H1 (cell line): ENCODE data around the gene ASCC2. TPM values are rescaled to one million over a fixed set of nuclear protein-coding genes. Genes with fewer than 3 reads are reported as not detected.

ENCODE experiments used
- CTCF ChIA-PET: fragments of 300-600 bp; sonication (Branson Sonifier 250); formaldehyde crosslinking; loops from one replicate; lab custom pipeline; 2021; ENCODE audit not compliant: partially characterized antibody; lab: Charles Lee
- POLR2A ChIA-PET: fragments of 300-600 bp; sonication (Branson Sonifier 250); formaldehyde crosslinking; loops from one replicate; lab custom pipeline; 2021; ENCODE audit warnings: inconsistent platforms; ENCODE audit not compliant: partially characterized antibody; lab: Charles Lee
- DNase-seq, 2 experiments: peaks; one replicate each; pipeline versions ENCODE4 v3.0.0 to v3.0.0-alpha.2; 2010 to 2022; ENCODE audit warnings: low spot score in 2 of 2, low read depth in 1 of 2, mixed read lengths in 1 of 2
- FAIRE-seq: peaks from 2 replicates; lab custom pipeline; 2011; peaks lifted over from hg19 to GRCh38; lab: Jason Lieb, UNC
- H2AFZ ChIP-seq: 2 replicates; pipeline ENCODE4 v1.8.1; 2012; ENCODE audit warnings: low read length, inconsistent platforms
- H2AK5ac ChIP-seq: 2 replicates; pipeline ENCODE4 v1.6.1; 2013; ENCODE audit warnings: low read depth, low read length
- H2BK120ac ChIP-seq: replicated peaks from 2 replicates; pipeline ENCODE3; 2013; ENCODE audit warnings: low read depth, low read length, inconsistent platforms
- H2BK12ac ChIP-seq: 2 replicates; pipeline ENCODE4 v1.6.1; 2013; ENCODE audit warnings: low read depth, low read length
- H2BK15ac ChIP-seq: 2 replicates; pipeline ENCODE4 v1.6.1; 2013; ENCODE audit warnings: low read length
- H2BK20ac ChIP-seq: 2 replicates; pipeline ENCODE4 v1.6.1; 2013; ENCODE audit warnings: low read length
- H2BK5ac ChIP-seq: 2 replicates; pipeline ENCODE4 v1.6.1; 2013; ENCODE audit warnings: low read depth, low read length
- H3K14ac ChIP-seq: 2 replicates; pipeline ENCODE4 v1.6.1; 2013; ENCODE audit warnings: inconsistent platforms; ENCODE audit not compliant: insufficient read length
- H3K18ac ChIP-seq: 2 replicates; pipeline ENCODE4 v1.6.1; 2013; ENCODE audit warnings: low read length; ENCODE audit errors: extremely low read depth
- H3K23ac ChIP-seq: 2 replicates; pipeline ENCODE4 v1.6.1; 2013; ENCODE audit warnings: inconsistent platforms; ENCODE audit not compliant: insufficient read length
- H3K23me2 ChIP-seq: 2 replicates; pipeline ENCODE4 v1.6.1; 2013; ENCODE audit warnings: low read depth, low read length
- H3K27ac ChIP-seq: 2 replicates; pipeline ENCODE4 v1.6.1; 2011; ENCODE audit warnings: low read depth, low read length, inconsistent platforms
- H3K27me3 ChIP-seq, 4 experiments: replicated peaks in 1 of 4; 1 replicate in 1 of 4; 2 replicates in 3 of 4; pipeline versions ENCODE4 v1.6.1 to v1.8.1; 2011 to 2013; ENCODE audit warnings: low read length in 3 of 4, mild to moderate bottlenecking in 3 of 4, inconsistent platforms in 2 of 4, mixed read lengths in 2 of 4, moderate library complexity in 1 of 4; ENCODE audit not compliant: control insufficient read depth in 3 of 4, insufficient read depth in 3 of 4; ENCODE audit errors: extremely low read depth in 1 of 4
- H3K36me3 ChIP-seq, 4 experiments: 2 replicates each; pipeline versions ENCODE4 v1.6.1 to v1.8.1; 2011 to 2013; ENCODE audit warnings: mild to moderate bottlenecking in 4 of 4, low read length in 3 of 4, moderate library complexity in 2 of 4, control low read depth in 1 of 4, inconsistent platforms in 1 of 4; ENCODE audit not compliant: insufficient read depth in 4 of 4, control insufficient read depth in 2 of 4
- H3K4ac ChIP-seq: replicated peaks from 2 replicates; pipeline ENCODE3; 2013; ENCODE audit warnings: low read length, low read depth, mixed read lengths, inconsistent platforms; ENCODE audit not compliant: insufficient read length
- H3K4me1 ChIP-seq, 4 experiments: replicated peaks in 1 of 4; 1 replicate in 1 of 4; 2 replicates in 3 of 4; pipeline versions ENCODE4 v1.6.1 to v1.8.1; 2011 to 2013; ENCODE audit warnings: low read length in 3 of 4, inconsistent platforms in 2 of 4, mixed read lengths in 1 of 4; ENCODE audit not compliant: insufficient read depth in 4 of 4, control insufficient read depth in 3 of 4
- H3K4me2 ChIP-seq, 2 experiments: 2 replicates each; pipeline versions ENCODE4 v1.6.1 to v1.8.1; 2011 to 2013; ENCODE audit warnings: low read depth in 2 of 2, low read length in 2 of 2, control low read depth in 1 of 2, inconsistent platforms in 1 of 2, mild to moderate bottlenecking in 1 of 2; ENCODE audit not compliant: insufficient read depth in 1 of 2
- H3K4me3 ChIP-seq, 4 experiments: fragments of 200-600, 300-600 bp in 1 of 4; sonication (generic), shearing (Covaris generic), sonication (Bioruptor Twin) in 1 of 4; 2 replicates each; pipeline versions ENCODE4 v1.5.1 to v1.8.1; 2011 to 2016; ENCODE audit warnings: low read length in 4 of 4, low read depth in 3 of 4, control low read depth in 2 of 4, inconsistent platforms in 2 of 4, mild to moderate bottlenecking in 2 of 4, mixed read lengths in 1 of 4, moderate library complexity in 1 of 4; ENCODE audit not compliant: insufficient read depth in 2 of 4; ENCODE audit errors: extremely low read depth in 1 of 4
- H3K56ac ChIP-seq: replicated peaks from 2 replicates; pipeline ENCODE3; 2013; ENCODE audit warnings: low read depth, mild to moderate bottlenecking, mixed read lengths, low read length, inconsistent platforms; ENCODE audit not compliant: insufficient read length
- H3K79me1 ChIP-seq: 2 replicates; pipeline ENCODE4 v1.6.1; 2013; ENCODE audit warnings: low read depth, low read length, control low read depth
- H3K79me2 ChIP-seq, 2 experiments: 2 replicates each; pipeline versions ENCODE4 v1.6.1 to v1.8.1; 2012 to 2013; ENCODE audit warnings: low read length in 2 of 2, mild to moderate bottlenecking in 2 of 2, inconsistent platforms in 1 of 2; ENCODE audit not compliant: insufficient read depth in 2 of 2, control insufficient read depth in 1 of 2
- H3K9ac ChIP-seq, 4 experiments: replicated peaks in 1 of 4; 1 replicate in 1 of 4; 2 replicates in 3 of 4; pipeline versions ENCODE4 v1.6.1 to v1.8.1; 2011 to 2013; ENCODE audit warnings: low read depth in 3 of 4, low read length in 3 of 4, control low read depth in 2 of 4, mild to moderate bottlenecking in 2 of 4, moderate library complexity in 2 of 4, inconsistent platforms in 1 of 4; ENCODE audit errors: extremely low read depth in 1 of 4
- H3K9me3 ChIP-seq, 2 experiments: 2 replicates each; pipeline versions ENCODE4 v1.6.1 to v1.8.1; 2012 to 2013; ENCODE audit warnings: mild to moderate bottlenecking in 2 of 2, moderate library complexity in 2 of 2, control low read depth in 1 of 2, inconsistent platforms in 1 of 2, low read depth in 1 of 2, low read length in 1 of 2, mixed read lengths in 1 of 2; ENCODE audit not compliant: insufficient read depth in 2 of 2
- H4K20me1 ChIP-seq, 2 experiments: replicated peaks in 1 of 2; 2 replicates each; pipeline versions ENCODE3 to v1.8.1; 2011 to 2013; ENCODE audit warnings: inconsistent platforms in 2 of 2, low read length in 2 of 2, mild to moderate bottlenecking in 1 of 2; ENCODE audit not compliant: insufficient read depth in 2 of 2, control insufficient read depth in 1 of 2
- H4K5ac ChIP-seq: 2 replicates; pipeline ENCODE4 v1.6.1; 2013; ENCODE audit warnings: low read length, low read depth, mixed read lengths, inconsistent platforms; ENCODE audit not compliant: insufficient read length
- H4K8ac ChIP-seq: 2 replicates; pipeline ENCODE4 v1.8.0; 2013; ENCODE audit warnings: mild to moderate bottlenecking, moderate library complexity, low read length, inconsistent platforms; ENCODE audit not compliant: insufficient read depth; ENCODE audit errors: extremely low read depth
- H4K91ac ChIP-seq: replicated peaks from 2 replicates; pipeline ENCODE3; 2013; ENCODE audit warnings: low read length, mixed read lengths, inconsistent platforms; ENCODE audit not compliant: insufficient read length
- BRCA1 ChIP-seq: IDR thresholded peaks from 2 replicates; pipeline ENCODE4 v1.6.1; 2012; ENCODE audit warnings: low read depth, low read length, improper control_type of control experiment
- EZH2 ChIP-seq: fragments of 200-600 bp; sonication (generic); IDR thresholded peaks from 2 replicates; pipeline ENCODE4 v1.7.1; 2012; ENCODE audit warnings: low read depth, mild to moderate bottlenecking, moderate library complexity, low read length, inconsistent platforms; ENCODE audit not compliant: severe bottlenecking
- FOSL1 ChIP-seq: IDR thresholded peaks from 2 replicates; pipeline ENCODE4 v1.6.1; 2011; ENCODE audit warnings: mild to moderate bottlenecking, low read depth, low read length, moderate library complexity; ENCODE audit not compliant: insufficient read depth
- SIN3A ChIP-seq, 2 experiments: IDR thresholded peaks in 1 of 2; conservative IDR thresholded peaks in 1 of 2; 2 replicates each; pipeline ENCODE4 v1.6.1; 2011 to 2012; ENCODE audit warnings: low read length in 2 of 2, improper control_type of control experiment in 1 of 2, low read depth in 1 of 2, mild to moderate bottlenecking in 1 of 2
- TCF12 ChIP-seq: IDR thresholded peaks from 2 replicates; pipeline ENCODE4 v1.6.1; 2011; ENCODE audit warnings: low read depth, mild to moderate bottlenecking, low read length
- WGBS, 2 experiments: shearing (Covaris generic) in 1 of 2; methylation state at CpG; one replicate each; pipeline versions ENCODE4 v1.1.6 to v1.1.7; 2013 to 2015; ENCODE audit warnings: low lambda C conversion rate in 2 of 2, mixed read lengths in 2 of 2, inconsistent platforms in 1 of 2, low coverage in 1 of 2, missing lambda C conversion rate in 1 of 2; ENCODE audit not compliant: insufficient replicate concordance in 2 of 2, insufficient coverage in 1 of 2, insufficient read length in 1 of 2; ENCODE audit errors: extremely low coverage in 1 of 2, missing lambda C conversion rate in 1 of 2; 5-methylcytosine and 5-hydroxymethylcytosine counted together
- polyA plus RNA-seq, 7 experiments: library from polyadenylated mRNA; depleted of rRNA in 3 of 7; stranded (reverse) in 5 of 7; unstranded in 2 of 7; fragments of >200 nt in 5 of 7; fragments of 200-250 nt in 2 of 7; gene quantifications; 1 replicate in 5 of 7; 2 replicates in 1 of 7; 4 replicates in 1 of 7; pipeline versions ENCODE4 v1.2.1 to v1.2.3, GENCODE V29; 2011 to 2013; ENCODE audit warnings: missing spikeins in 2 of 7, mixed read lengths in 2 of 7
- total RNA-seq: library from RNA; stranded (reverse); fragmentation: NEBNext Ultra II Directional; extraction: Animal tissue kit (Norgen Biotek cat#: 25700); gene quantifications from 2 replicates; pipeline ENCODE4 v1.2.1, GENCODE V29; 2021

The ASCC2 gene
- total and polyA plus RNA-seq, 2 of the 8 experiments (the other 6 are each of a cell fraction or from before 2014, with no cell fraction given): 35.0 to 35.8 TPM

- Histone ChIP-seq H3K56ac (no peak overlapping the region), H3K36me3 (no peaks in the 10 kb centered on the region), H3K9me3 (no peaks in the 10 kb centered on the region), H3K4ac (no peak overlapping the region), H3K23ac (no peak overlapping the region), H3K4me1 (no peaks in the 10 kb centered on the region; a peak in 3 of 7 replicates), H2BK20ac (no peak overlapping the region), H3K4me2 (no peak overlapping the region), H2BK5ac (no peak overlapping the region), H3K27ac (no peak overlapping the region), H4K20me1 (no peaks in the 10 kb centered on the region), H2AFZ (no peak overlapping the region), H3K79me2 (no peaks in the 10 kb centered on the region), H4K8ac (no peak overlapping the region), H3K14ac (no peak overlapping the region), H4K91ac (no peak overlapping the region), H3K23me2 (no peaks in the 10 kb centered on the region), H3K79me1 (no peaks in the 10 kb centered on the region; the same call in 1 of the 2 replicates), H2BK15ac (no peak overlapping the region), H4K5ac (no peak overlapping the region), H3K27me3 (no peaks in the 10 kb centered on the region), H3K9ac (no peak overlapping the region), H2AK5ac (no peak overlapping the region), H2BK120ac (no peak overlapping the region), H3K4me3 (no peak overlapping the region), H2BK12ac (no peak overlapping the region), H3K18ac (no peak overlapping the region; the same call in 1 of the 2 replicates)
- ChIA-PET CTCF (interaction anchor here (0.7 to 1.6 kb wide), 6 partner anchors 20 to 106 kb away, joined by 3 to 5 read pairs (median 4); no protein-coding TSS in a partner anchor), POLR2A (interaction anchor here (1.3 kb wide), 1 partner anchor 263 kb away, joined by 3 read pairs; no protein-coding TSS in a partner anchor)
- 79% methylated on average over 11 of the region's 13 CpGs; no CpG with 5 or more reads in 1 of the 2 experiments for WGBS, 2 experiments
- DNase-seq: no peak
- FAIRE-seq: no peak
- TF ChIP-seq BRCA1 (no peak), FOSL1 (no peak), TCF12 (no peak), SIN3A (conservative IDR thresholded peaks at IDR 0.05 in 1 of 2, IDR thresholded peaks at IDR 0.05 in 1 of 2; ENCODE audit: low read depth in 1 of 2, low read length in 2 of 2) (no peak), EZH2 (no peak)
Observed at GRCh38 chr22:29742326-29742725, 95.7 kb downstream of the ASCC2 start.
